Measurements from ENCODE around the gene GPC6.

GRCh38 chr13:93227878-93228642 lies 1.5 kb downstream of the GPC6 start:
- TF ChIP-seq CTCF (IDR thresholded peaks at IDR 0.05 in 8 of 11, conservative IDR thresholded peaks at IDR 0.05 in 3 of 11) (peak in 6 of 11 experiments; percentile 12 to 44 (median 23)), POLR2AphosphoS5 (IDR thresholded peaks at IDR 0.05) (no peak), POLR2A (IDR thresholded peaks at IDR 0.05) (no peak)
